K562 (cell line): ENCODE results near the gene ZNF213. TPM values are rescaled to one million over a fixed set of nuclear protein-coding genes. Genes with fewer than 3 reads are reported as not detected.
A peak's percentile ranks its signal among the peaks of the same experiment; 100 is the strongest.

Experiments used
- ATF7 ChIP-seq: fragments of 450-650 bp; IDR thresholded peaks from 2 replicates; pipeline ENCODE4 v1.7.1; 2014; ENCODE audit warnings: mild to moderate bottlenecking, moderate library complexity
- CBFA2T3 ChIP-seq: fragments of 450-650 bp; IDR thresholded peaks from 2 replicates; pipeline ENCODE4 v1.6.1; 2017
- CCAR2 ChIP-seq: fragments of 200-400 bp; formaldehyde crosslinking; IDR thresholded peaks from 2 replicates; pipeline ENCODE4 v1.6.1; 2017; ENCODE audit warnings: mild to moderate bottlenecking, low read depth, low read length
- CTBP1 ChIP-seq: fragments of 450-650 bp; IDR thresholded peaks from 2 replicates; pipeline ENCODE4 v1.6.1; 2016; ENCODE audit warnings: borderline replicate concordance
- GTF2E2 ChIP-seq: fragments of 200-800 bp; sonication (Bioruptor generic); IDR thresholded peaks from 2 replicates; pipeline ENCODE4 v1.6.1; 2016; ENCODE audit warnings: missing genetic modification characterization, missing compliant biosample characterization
- HSF4 ChIP-seq: fragments of 250-450 bp; sonication (Bioruptor Pico); IDR thresholded peaks from 2 replicates; pipeline ENCODE4 v2.1.2; 2022; ENCODE audit warnings: mild to moderate bottlenecking, moderate library complexity, borderline replicate concordance
- KLF1 ChIP-seq: fragments of 450-650 bp; IDR thresholded peaks from 2 replicates; pipeline ENCODE4 v1.6.1; 2016; ENCODE audit warnings: missing genetic modification characterization, missing compliant biosample characterization
- OTX1 ChIP-seq: fragments of 450-650 bp; formaldehyde crosslinking; IDR thresholded peaks from 2 replicates; pipeline ENCODE4 v1.4.0; 2022; ENCODE audit warnings: mild to moderate bottlenecking
- POU5F1 ChIP-seq: fragments of 150-350 bp; IDR thresholded peaks from 2 replicates; pipeline ENCODE4 v1.6.1; 2014; ENCODE audit warnings: borderline replicate concordance, low read length, low read depth, mild to moderate bottlenecking; ENCODE audit not compliant: partially characterized antibody
- RNF2 ChIP-seq: sonication (generic); IDR thresholded peaks from 2 replicates; pipeline ENCODE4 v1.6.1; 2016
- SIN3B ChIP-seq: fragments of 450-650 bp; IDR thresholded peaks from 2 replicates; pipeline ENCODE4 v1.6.1; 2017; ENCODE audit warnings: low read depth, mild to moderate bottlenecking, moderate library complexity
- XRCC3 ChIP-seq: fragments of 450-650 bp; IDR thresholded peaks from 2 replicates; pipeline ENCODE4 v1.6.1; 2017; ENCODE audit warnings: mild to moderate bottlenecking, moderate library complexity
- ZNF589 ChIP-seq: fragments of 200-800 bp; sonication (Bioruptor generic); IDR thresholded peaks from 2 replicates; pipeline ENCODE4 v1.6.1; 2016; ENCODE audit warnings: low read depth, missing genetic modification characterization, missing compliant biosample characterization
- ZNF76 ChIP-seq: fragments of 250-450 bp; sonication (Bioruptor Pico); IDR thresholded peaks from 2 replicates; pipeline ENCODE4 v1.4.0; 2020; ENCODE audit warnings: mild to moderate bottlenecking, moderate library complexity, borderline replicate concordance
- ZNF778 ChIP-seq: fragments of 450-650 bp; formaldehyde crosslinking; IDR thresholded peaks from 2 replicates; pipeline ENCODE4 v1.4.0; 2020; ENCODE audit warnings: mild to moderate bottlenecking, moderate library complexity
- polyA plus RNA-seq, 8 experiments: library from polyadenylated mRNA; depleted of rRNA in 4 of 8; stranded (reverse) in 5 of 8; unstranded in 3 of 8; fragments of >200 nt; fragmentation: Nextera tagmentation in 2 of 8; fragmentation: Illumina TruSeq in 1 of 8; extraction: Ambion mirVana in 2 of 8; extraction: Trizol in 1 of 8; gene quantifications; 2 replicates each; pipeline versions ENCODE4 v1.2.1 to v1.2.3, GENCODE V29; 2011 to 2014; ENCODE audit warnings: inconsistent platforms in 1 of 8, missing spikeins in 1 of 8
- total RNA-seq, 7 experiments: library from RNA; depleted of rRNA in 6 of 7; stranded (reverse); fragments of >200 nt in 6 of 7; fragmentation: Illumina TruSeq in 2 of 7; extraction: Trizol in 2 of 7; gene quantifications; 2 replicates each; pipeline versions ENCODE4 v1.2.1 to v1.2.3, GENCODE V29; 2011 to 2021; ENCODE audit warnings: low replicate concordance in 1 of 7
- TF ChIP-seq, protein P1 (sequence below), 2 experiments: IDR thresholded peaks; 2 replicates each; pipeline ENCODE4 v1.6.1; 2011; ENCODE audit warnings: borderline replicate concordance in 1 of 2, control low read depth in 1 of 2, low read depth in 1 of 2, low read length in 1 of 2, mild to moderate bottlenecking in 1 of 2, mixed read lengths in 1 of 2, moderate library complexity in 1 of 2; ENCODE audit not compliant: insufficient read depth in 1 of 2, insufficient read length in 1 of 2, poor library complexity in 1 of 2, severe bottlenecking in 1 of 2; ENCODE audit errors: extremely low read depth in 1 of 2
- TF ChIP-seq, protein P2 (sequence below): conservative IDR thresholded peaks from 2 replicates; pipeline ENCODE4 v1.6.1; 2011; ENCODE audit warnings: low read depth, mild to moderate bottlenecking, low read length; ENCODE audit not compliant: control insufficient read depth
- TF ChIP-seq, protein P3 (sequence below): IDR thresholded peaks from 3 replicates; pipeline ENCODE4 v1.6.1; 2011; ENCODE audit warnings: borderline replicate concordance, mild to moderate bottlenecking; ENCODE audit not compliant: insufficient read length, insufficient read depth
- TF ChIP-seq, protein P4 (sequence below): fragments of 450-650 bp; formaldehyde crosslinking; IDR thresholded peaks from 2 replicates; pipeline ENCODE4 v1.4.0; 2020; ENCODE audit warnings: mild to moderate bottlenecking, moderate library complexity
- TF ChIP-seq, protein P5 (sequence below): fragments of 450-650 bp; IDR thresholded peaks from one replicate; pipeline ENCODE4 v1.6.1; 2018; ENCODE audit warnings: mild to moderate bottlenecking, moderate library complexity; ENCODE audit not compliant: partially characterized antibody

ZNF213 gene
- total and polyA plus RNA-seq, 9 of the 15 experiments (the other 6 are each of a cell fraction or from before 2014, with no cell fraction given): 0.49 to 10.0 (median 1.8) TPM

DNA sequence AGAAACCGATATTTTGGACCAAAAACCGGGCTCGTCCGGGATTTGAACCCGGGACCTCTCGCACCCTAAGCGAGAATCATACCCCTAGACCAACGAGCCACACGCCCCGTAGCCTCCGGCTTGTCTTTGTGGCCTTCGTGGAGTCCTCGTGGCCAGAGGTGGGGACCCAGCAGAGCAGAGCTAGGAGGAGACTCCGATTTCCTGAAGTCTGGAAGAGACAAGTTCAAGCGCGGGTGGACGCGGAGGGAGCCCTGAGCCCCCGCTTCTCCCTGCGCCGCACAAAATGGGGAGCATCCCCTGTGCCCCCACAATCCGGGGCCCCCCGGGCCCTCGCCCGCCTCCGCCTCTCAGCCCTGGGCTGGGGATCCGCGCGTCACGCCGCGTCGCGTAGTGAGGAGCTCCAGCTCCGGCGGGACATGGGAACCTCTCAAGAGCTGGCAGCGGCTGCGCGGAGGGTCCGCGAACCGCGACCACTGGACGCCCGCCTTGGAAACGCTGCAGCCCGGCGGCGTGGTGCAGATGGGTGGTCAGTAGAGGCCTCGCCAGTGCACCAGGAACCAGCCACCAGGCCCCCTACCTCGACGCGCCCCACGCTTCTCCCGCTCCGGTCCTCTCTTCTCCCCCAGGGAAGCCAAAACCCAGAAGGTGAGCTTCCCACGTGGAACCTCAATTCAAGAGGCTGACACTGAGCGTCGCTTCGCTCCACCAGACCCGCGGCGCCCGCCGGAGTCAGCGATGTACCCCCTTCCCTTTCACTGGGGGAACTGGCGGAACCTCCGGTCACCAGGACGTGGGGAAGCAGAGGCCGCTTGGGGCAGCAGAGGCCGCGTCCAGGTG is 48.0 kb downstream of the ZNF213 start (continued):
- TF ChIP-seq, protein P1, sequence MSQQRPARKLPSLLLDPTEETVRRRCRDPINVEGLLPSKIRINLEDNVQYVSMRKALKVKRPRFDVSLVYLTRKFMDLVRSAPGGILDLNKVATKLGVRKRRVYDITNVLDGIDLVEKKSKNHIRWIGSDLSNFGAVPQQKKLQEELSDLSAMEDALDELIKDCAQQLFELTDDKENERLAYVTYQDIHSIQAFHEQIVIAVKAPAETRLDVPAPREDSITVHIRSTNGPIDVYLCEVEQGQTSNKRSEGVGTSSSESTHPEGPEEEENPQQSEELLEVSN (IDR thresholded peaks at IDR 0.05; ENCODE audit: borderline replicate concordance in 1 of 2, extremely low read depth in 1 of 2, insufficient read depth in 1 of 2, insufficient read length in 1 of 2, low read depth in 1 of 2, low read length in 1 of 2, poor library complexity in 1 of 2, severe bottlenecking in 1 of 2): peak; percentile 72 to 77
- TF ChIP-seq XRCC3 (no peak), SIN3B (no peak), ATF7 (no peak; the same call in 1 of the 2 replicates), KLF1 (tag) (no peak), OTX1 (CRISPR knock-in tag) (no peak), POU5F1 (no peak), CBFA2T3 (no peak), GTF2E2 (tag) (no peak), ZNF778 (CRISPR knock-in tag) (no peak), ZNF589 (CRISPR knock-in tag) (no peak), CTBP1 (peak; percentile 25), HSF4 (CRISPR knock-in tag) (no peak), ZNF76 (CRISPR knock-in tag) (no peak), CCAR2 (no peak), RNF2 (0 out of 2 replicates have a peak, but pooled peaks have one; percentile 60)
- TF ChIP-seq, protein P2, sequence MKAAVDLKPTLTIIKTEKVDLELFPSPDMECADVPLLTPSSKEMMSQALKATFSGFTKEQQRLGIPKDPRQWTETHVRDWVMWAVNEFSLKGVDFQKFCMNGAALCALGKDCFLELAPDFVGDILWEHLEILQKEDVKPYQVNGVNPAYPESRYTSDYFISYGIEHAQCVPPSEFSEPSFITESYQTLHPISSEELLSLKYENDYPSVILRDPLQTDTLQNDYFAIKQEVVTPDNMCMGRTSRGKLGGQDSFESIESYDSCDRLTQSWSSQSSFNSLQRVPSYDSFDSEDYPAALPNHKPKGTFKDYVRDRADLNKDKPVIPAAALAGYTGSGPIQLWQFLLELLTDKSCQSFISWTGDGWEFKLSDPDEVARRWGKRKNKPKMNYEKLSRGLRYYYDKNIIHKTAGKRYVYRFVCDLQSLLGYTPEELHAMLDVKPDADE: peak; percentile 42; the same call in 1 of the 2 replicates
- TF ChIP-seq, protein P3, sequence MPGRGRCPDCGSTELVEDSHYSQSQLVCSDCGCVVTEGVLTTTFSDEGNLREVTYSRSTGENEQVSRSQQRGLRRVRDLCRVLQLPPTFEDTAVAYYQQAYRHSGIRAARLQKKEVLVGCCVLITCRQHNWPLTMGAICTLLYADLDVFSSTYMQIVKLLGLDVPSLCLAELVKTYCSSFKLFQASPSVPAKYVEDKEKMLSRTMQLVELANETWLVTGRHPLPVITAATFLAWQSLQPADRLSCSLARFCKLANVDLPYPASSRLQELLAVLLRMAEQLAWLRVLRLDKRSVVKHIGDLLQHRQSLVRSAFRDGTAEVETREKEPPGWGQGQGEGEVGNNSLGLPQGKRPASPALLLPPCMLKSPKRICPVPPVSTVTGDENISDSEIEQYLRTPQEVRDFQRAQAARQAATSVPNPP: no peak
- TF ChIP-seq, protein P4, sequence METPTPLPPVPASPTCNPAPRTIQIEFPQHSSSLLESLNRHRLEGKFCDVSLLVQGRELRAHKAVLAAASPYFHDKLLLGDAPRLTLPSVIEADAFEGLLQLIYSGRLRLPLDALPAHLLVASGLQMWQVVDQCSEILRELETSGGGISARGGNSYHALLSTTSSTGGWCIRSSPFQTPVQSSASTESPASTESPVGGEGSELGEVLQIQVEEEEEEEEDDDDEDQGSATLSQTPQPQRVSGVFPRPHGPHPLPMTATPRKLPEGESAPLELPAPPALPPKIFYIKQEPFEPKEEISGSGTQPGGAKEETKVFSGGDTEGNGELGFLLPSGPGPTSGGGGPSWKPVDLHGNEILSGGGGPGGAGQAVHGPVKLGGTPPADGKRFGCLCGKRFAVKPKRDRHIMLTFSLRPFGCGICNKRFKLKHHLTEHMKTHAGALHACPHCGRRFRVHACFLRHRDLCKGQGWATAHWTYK (CRISPR knock-in tag): peak; percentile 79; the same call in 1 of the 2 replicates
- TF ChIP-seq, protein P5, sequence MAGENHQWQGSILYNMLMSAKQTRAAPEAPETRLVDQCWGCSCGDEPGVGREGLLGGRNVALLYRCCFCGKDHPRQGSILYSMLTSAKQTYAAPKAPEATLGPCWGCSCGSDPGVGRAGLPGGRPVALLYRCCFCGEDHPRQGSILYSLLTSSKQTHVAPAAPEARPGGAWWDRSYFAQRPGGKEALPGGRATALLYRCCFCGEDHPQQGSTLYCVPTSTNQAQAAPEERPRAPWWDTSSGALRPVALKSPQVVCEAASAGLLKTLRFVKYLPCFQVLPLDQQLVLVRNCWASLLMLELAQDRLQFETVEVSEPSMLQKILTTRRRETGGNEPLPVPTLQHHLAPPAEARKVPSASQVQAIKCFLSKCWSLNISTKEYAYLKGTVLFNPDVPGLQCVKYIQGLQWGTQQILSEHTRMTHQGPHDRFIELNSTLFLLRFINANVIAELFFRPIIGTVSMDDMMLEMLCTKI: no peak
